ENCODE measurements around the gene NAGA. TPM values are rescaled to one million over a fixed set of nuclear protein-coding genes. Genes with fewer than 3 reads are reported as not detected.
A peak's percentile ranks its signal among the peaks of the same experiment; 100 is the strongest.

Gene NAGA
- total and polyA plus RNA-seq, 2 donors (not counting 1 experiment from before 2014, with no cell fraction given) = 13.2 to 20.2 TPM

GRCh38 chr22:42077486-42078125 is 7.0 kb upstream of the NAGA start:
- intact Hi-C loops (cut with micrococcal nuclease) = loop anchor here (2.0 kb wide), 1 partner anchor 791 kb away; the partner anchor contains the start of gene RANGAP1
- H3K27me3 Mint-ChIP-seq = no peaks in the 10 kb centered on the region
- no peak overlapping the region for H3K4me3 Mint-ChIP-seq

More at GRCh38 chr22:42077486-42078125, 7.0 kb upstream of the NAGA start:
- H3K36me3 ChIP-seq (replicated peaks in 1 of 2; ENCODE audit: control extremely low read depth in 1 of 2, control insufficient read depth in 1 of 2, extremely low read depth in 1 of 2, insufficient read depth in 2 of 2, low read length in 1 of 2) = peaks cover 0 to 9% of the 10 kb centered on the region in 2 experiments
- ATAC-seq (ENCODE audit: low read depth) (no peak), DNase-seq (no peak)
- peaks cover 32% of the 10 kb centered on the region for H3K79me2 ChIP-seq (ENCODE audit: control insufficient read depth, insufficient read depth, low read length)
- H4K20me1 ChIP-seq (ENCODE audit: control insufficient read depth, insufficient read depth, low read length, poor library complexity, severe bottlenecking) = no peaks in the 10 kb centered on the region
- no peak overlapping the region for H3K4me2 ChIP-seq (replicated peaks; ENCODE audit: low read depth, low read length, poor library complexity, severe bottlenecking)
- TF ChIP-seq CTCF (IDR thresholded peaks at IDR 0.05) (no peak), EZH2 (IDR thresholded peaks at IDR 0.05; ENCODE audit: borderline replicate concordance, insufficient read depth, low read depth, low read length, poor library complexity, severe bottlenecking) (no peak)
- peaks cover 26 to 42% of the 10 kb centered on the region in 2 donors for H3K4me1 ChIP-seq (ENCODE audit: control insufficient read depth in 2 of 2, insufficient read depth in 2 of 2, low read length in 2 of 2)
- POLR2A ChIA-PET = interaction anchor here (4.0 kb wide), 1 partner anchor 13 kb away, joined by 45 read pairs; the partner anchor contains the start of gene NDUFA6
- H3K27me3 ChIP-seq (replicated peaks in 1 of 4; ENCODE audit: control extremely low read depth in 1 of 4, control insufficient read depth in 3 of 4, insufficient read depth in 4 of 4, low read length in 3 of 4) = no peaks in the 10 kb centered on the region
- H3K9me3 ChIP-seq (ENCODE audit: control extremely low read depth in 1 of 3, control insufficient read depth in 2 of 3, insufficient read depth in 1 of 3, low read length in 2 of 3) = no peaks in the 10 kb centered on the region
- H3K9ac ChIP-seq (ENCODE audit: low read length) = no peak overlapping the region
- Mint-ChIP-seq H3K9me3 (ENCODE audit: insufficient read depth) (no peaks in the 10 kb centered on the region), H3K4me1 (peaks cover 46% of the 10 kb centered on the region), H3K27ac (peak overlapping the region; percentile 6)
- H3K4me3 ChIP-seq (ENCODE audit: control extremely low read depth in 1 of 5, extremely low read depth in 1 of 5, insufficient read depth in 1 of 5, low read depth in 2 of 5, low read length in 4 of 5) = no peak overlapping the region
- no peak overlapping the region for H2AFZ ChIP-seq (ENCODE audit: insufficient read depth, low read depth, low read length, poor library complexity, severe bottlenecking)
- CTCF ChIA-PET = interaction anchor here (2.7 to 4.0 kb wide), 2 partner anchors 13 to 110 kb away, joined by 9 to 41 read pairs; partner anchors contain the start of gene NDUFA6
- no peak overlapping the region for H3K27ac ChIP-seq (ENCODE audit: low read length in 2 of 2)
- 93% methylated on average over 21 of the region's 21 CpGs for WGBS (ENCODE audit: insufficient coverage)
